IMR-90 (cell line): ENCODE measurements around the gene SERPIND1. TPM values are rescaled to one million over a fixed set of nuclear protein-coding genes. Genes with fewer than 3 reads are reported as not detected.

Source experiments
- ATAC-seq: fragments of 200-7000 bp; cut with Tn5 transposase; 2 replicates; pipeline ENCODE4 v1.9.1; 2020; ENCODE audit warnings: low read depth, mild to moderate bottlenecking, moderate library complexity
- BruUV-seq: library from RNA; stranded (reverse); fragments of 400-500 nt; replicated peaks from 2 replicates; lab custom pipeline; 2021; lab: Mats Ljungman, UMichigan
- CTCF ChIA-PET: fragments of 300-600 bp; formaldehyde crosslinking; extraction: SDS; loops from one replicate; lab custom pipeline; 2021; ENCODE audit warnings: antibody characterized with exemption; lab: Yijun Ruan, JAX
- POLR2A ChIA-PET: fragments of 300-600 bp; sonication (Branson Sonifier 250); formaldehyde crosslinking; loops from one replicate; lab custom pipeline; 2022; ENCODE audit warnings: antibody characterized with exemption; ENCODE audit not compliant: unreplicated experiment; lab: Charles Lee
- DNase-seq: peaks from one replicate; pipeline ENCODE4 v3.0.0; 2013
- H2AFZ ChIP-seq: replicated peaks from 2 replicates; pipeline ENCODE3; 2013; ENCODE audit warnings: low read length, mild to moderate bottlenecking; ENCODE audit not compliant: poor library complexity
- H2AK5ac ChIP-seq: 2 replicates; pipeline ENCODE4 v1.6.1; 2013; ENCODE audit warnings: low read depth, low read length, inconsistent platforms
- H2AK9ac ChIP-seq: replicated peaks from 2 replicates; pipeline ENCODE3; 2013; ENCODE audit warnings: mild to moderate bottlenecking, low read depth, low read length, moderate library complexity; ENCODE audit not compliant: poor library complexity
- H2BK120ac ChIP-seq: 2 replicates; pipeline ENCODE4 v1.6.1; 2013; ENCODE audit warnings: low read depth, low read length, inconsistent platforms
- H2BK15ac ChIP-seq: 3 replicates; pipeline ENCODE4 v1.6.1; 2013; ENCODE audit warnings: low read depth, low read length, inconsistent platforms
- H2BK20ac ChIP-seq: 2 replicates; pipeline ENCODE4 v1.6.1; 2013; ENCODE audit warnings: low read depth, mild to moderate bottlenecking, inconsistent platforms, low read length, moderate library complexity
- H2BK5ac ChIP-seq: 2 replicates; pipeline ENCODE4 v1.6.1; 2013; ENCODE audit warnings: mild to moderate bottlenecking, low read depth, low read length, inconsistent platforms; ENCODE audit not compliant: poor library complexity, severe bottlenecking
- H3K14ac ChIP-seq: replicated peaks from 2 replicates; pipeline ENCODE4 v1.6.1; 2013; ENCODE audit warnings: low read depth, low read length, inconsistent platforms
- H3K18ac ChIP-seq: 2 replicates; pipeline ENCODE4 v1.6.1; 2013; ENCODE audit warnings: low read depth, low read length, control low read depth
- H3K23ac ChIP-seq: 2 replicates; pipeline ENCODE4 v1.6.1; 2013; ENCODE audit warnings: low read depth, low read length, inconsistent platforms
- H3K27ac ChIP-seq: 2 replicates; pipeline ENCODE4 v1.5.1; 2013; ENCODE audit warnings: mild to moderate bottlenecking, control low read depth, low read length; ENCODE audit not compliant: insufficient read depth
- H3K27me3 ChIP-seq: 2 replicates; pipeline ENCODE4 v1.6.1; 2013; ENCODE audit warnings: low read length; ENCODE audit not compliant: control insufficient read depth, insufficient read depth
- H3K36me3 ChIP-seq: 2 replicates; pipeline ENCODE4 v1.6.1; 2013; ENCODE audit warnings: low read length, mixed read lengths; ENCODE audit not compliant: control insufficient read depth, insufficient read depth
- H3K4ac ChIP-seq: 2 replicates; pipeline ENCODE4 v1.6.1; 2013; ENCODE audit warnings: low read depth, low read length, inconsistent platforms
- H3K4me1 ChIP-seq: 2 replicates; pipeline ENCODE4 v1.6.1; 2013; ENCODE audit warnings: low read length, mixed read lengths; ENCODE audit not compliant: control insufficient read depth, insufficient read depth
- H3K4me2 ChIP-seq: 2 replicates; pipeline ENCODE4 v1.6.1; 2013; ENCODE audit warnings: low read depth, mild to moderate bottlenecking, control low read depth, low read length, moderate library complexity
- H3K4me3 ChIP-seq: 2 replicates; pipeline ENCODE4 v1.5.1; 2013; ENCODE audit warnings: low read depth, mild to moderate bottlenecking, control low read depth, low read length, moderate library complexity; ENCODE audit not compliant: insufficient read depth
- H3K56ac ChIP-seq: 2 replicates; pipeline ENCODE4 v1.6.1; 2013; ENCODE audit warnings: low read length, inconsistent platforms; ENCODE audit not compliant: insufficient read depth; ENCODE audit errors: extremely low read depth
- H3K79me1 ChIP-seq, 2 experiments: 2 replicates each; pipeline ENCODE4 v1.6.1; 2013; ENCODE audit warnings: low read length in 2 of 2, inconsistent platforms in 1 of 2, low read depth in 1 of 2
- H3K9ac ChIP-seq: 2 replicates; pipeline ENCODE4 v1.6.1; 2013; ENCODE audit warnings: low read depth, low read length, control low read depth
- H3K9me1 ChIP-seq: 2 replicates; pipeline ENCODE4 v1.6.1; 2013; ENCODE audit warnings: low read length, inconsistent platforms; ENCODE audit not compliant: insufficient read depth
- H3K9me3 ChIP-seq: 2 replicates; pipeline ENCODE4 v1.6.1; 2013; ENCODE audit warnings: low read length; ENCODE audit not compliant: control insufficient read depth, insufficient read depth
- H4K20me1 ChIP-seq: 2 replicates; pipeline ENCODE4 v1.6.1; 2013; ENCODE audit warnings: low read length, inconsistent platforms; ENCODE audit not compliant: insufficient read depth
- H4K5ac ChIP-seq: 2 replicates; pipeline ENCODE4 v1.6.1; 2013; ENCODE audit warnings: mild to moderate bottlenecking, low read depth, low read length, control low read depth
- H4K8ac ChIP-seq, 2 experiments: 2 replicates each; pipeline ENCODE4 v1.6.1; 2013; ENCODE audit warnings: low read depth in 2 of 2, low read length in 2 of 2, control low read depth in 1 of 2, inconsistent platforms in 1 of 2
- H4K91ac ChIP-seq: 2 replicates; pipeline ENCODE4 v1.6.1; 2013; ENCODE audit warnings: low read depth, low read length, inconsistent platforms; ENCODE audit not compliant: insufficient read depth
- BHLHE40 ChIP-seq: fragments of 150-350 bp; IDR thresholded peaks from 2 replicates; pipeline ENCODE4 v1.6.1; 2016; ENCODE audit warnings: mild to moderate bottlenecking, low read depth, low read length
- CEBPB ChIP-seq: IDR thresholded peaks from 2 replicates; pipeline ENCODE4 v1.6.1; 2012; ENCODE audit warnings: low read depth, low read length, improper control_type of control experiment
- CHD1 ChIP-seq: IDR thresholded peaks from 2 replicates; pipeline ENCODE4 v1.6.1; 2012; ENCODE audit warnings: low read depth, low read length, improper control_type of control experiment
- FOS ChIP-seq: fragments of 150-350 bp; IDR thresholded peaks from 2 replicates; pipeline ENCODE4 v1.6.1; 2016; ENCODE audit warnings: low read depth, low read length
- MAFK ChIP-seq: IDR thresholded peaks from 2 replicates; pipeline ENCODE4 v1.6.1; 2012; ENCODE audit warnings: low read depth, low read length, improper control_type of control experiment
- MAZ ChIP-seq: IDR thresholded peaks from 2 replicates; pipeline ENCODE4 v1.6.1; 2012; ENCODE audit warnings: low read depth, mild to moderate bottlenecking, low read length, improper control_type of control experiment, moderate library complexity, borderline replicate concordance
- MXI1 ChIP-seq: IDR thresholded peaks from 2 replicates; pipeline ENCODE4 v1.6.1; 2012; ENCODE audit warnings: low read depth, mild to moderate bottlenecking, low read length, moderate library complexity, borderline replicate concordance
- NFE2L2 ChIP-seq: fragments of 150-350 bp; IDR thresholded peaks from 2 replicates; pipeline ENCODE4 v1.6.1; 2016; ENCODE audit warnings: low read depth, mild to moderate bottlenecking, low read length
- POLR2A ChIP-seq: IDR thresholded peaks from 2 replicates; pipeline ENCODE4 v1.6.1; 2012; ENCODE audit warnings: mild to moderate bottlenecking, low read depth, low read length
- RAD21 ChIP-seq: IDR thresholded peaks from 2 replicates; pipeline ENCODE4 v1.6.1; 2012; ENCODE audit warnings: low read length, improper control_type of control experiment
- RCOR1 ChIP-seq: IDR thresholded peaks from 2 replicates; pipeline ENCODE4 v1.6.1; 2012; ENCODE audit warnings: mild to moderate bottlenecking, low read length, improper control_type of control experiment; ENCODE audit not compliant: insufficient replicate concordance
- RFX5 ChIP-seq: IDR thresholded peaks from 2 replicates; pipeline ENCODE4 v1.8.0; 2012; ENCODE audit warnings: low read depth, mild to moderate bottlenecking, low read length, moderate library complexity
- SMC3 ChIP-seq: fragments of 150-350 bp; IDR thresholded peaks from 2 replicates; pipeline ENCODE4 v1.6.1; 2016; ENCODE audit warnings: low read depth, mild to moderate bottlenecking, antibody characterized with exemption, low read length, moderate library complexity
- WGBS, 2 experiments: methylation state at CpG; one replicate each; pipeline versions ENCODE4 v1.1.5 to v1.1.7; 2013; ENCODE audit warnings: missing lambda C conversion rate in 2 of 2; ENCODE audit not compliant: insufficient read length in 1 of 2; ENCODE audit errors: extremely low coverage in 2 of 2; 5-methylcytosine and 5-hydroxymethylcytosine counted together
- dilution Hi-C: fragments of 300-500 bp; cut with HindIII; formaldehyde crosslinking; loops from one replicate; pipeline ENCODE4 v1.14.3; 2018; ENCODE audit warnings: low sequenced_read_pairs; ENCODE audit not compliant: unreplicated experiment
- in situ Hi-C: fragments of 300-500 bp; cut with MboI; formaldehyde crosslinking; loops from 3 replicates; pipeline ENCODE4 v1.14.3; 2019; ENCODE audit warnings: low sequenced_read_pairs, inconsistent platforms, mixed read lengths
- intact Hi-C: fragments of 100-400 bp; cut with micrococcal nuclease; formaldehyde crosslinking; loops from 2 replicates; pipeline ENCODE4 v1.10.0; 2022
- polyA plus RNA-seq, 3 experiments: library from polyadenylated mRNA; depleted of rRNA; stranded (reverse); fragments of >200 nt; gene quantifications; 2 replicates each; pipeline ENCODE4 v1.2.3, GENCODE V29; 2012; ENCODE audit warnings: low replicate concordance in 1 of 3
- total RNA-seq: library from RNA; depleted of rRNA; stranded (reverse); fragments of >200 nt; gene quantifications from 2 replicates; pipeline ENCODE4 v1.2.3, GENCODE V29; 2012
- TF ChIP-seq, protein P1 (sequence below): fragments of 150-350 bp; IDR thresholded peaks from 2 replicates; pipeline ENCODE4 v1.6.1; 2017; ENCODE audit warnings: mild to moderate bottlenecking, antibody characterized with exemption, low read length, low read depth
- TF ChIP-seq, protein P2 (sequence below): fragments of 150-350 bp; IDR thresholded peaks from 2 replicates; pipeline ENCODE4 v1.6.1; 2016; ENCODE audit warnings: low read depth, mild to moderate bottlenecking, low read length, moderate library complexity, borderline replicate concordance
- TF ChIP-seq, protein P3 (sequence below): conservative IDR thresholded peaks from 2 replicates; pipeline ENCODE4 v1.5.1; 2012; ENCODE audit warnings: mild to moderate bottlenecking, low read depth, low read length, improper control_type of control experiment

Gene SERPIND1
- total and polyA plus RNA-seq, 2 of the 4 experiments (the other 2 are of a cell fraction), result 0.12 TPM; not detected in 1

DNA sequence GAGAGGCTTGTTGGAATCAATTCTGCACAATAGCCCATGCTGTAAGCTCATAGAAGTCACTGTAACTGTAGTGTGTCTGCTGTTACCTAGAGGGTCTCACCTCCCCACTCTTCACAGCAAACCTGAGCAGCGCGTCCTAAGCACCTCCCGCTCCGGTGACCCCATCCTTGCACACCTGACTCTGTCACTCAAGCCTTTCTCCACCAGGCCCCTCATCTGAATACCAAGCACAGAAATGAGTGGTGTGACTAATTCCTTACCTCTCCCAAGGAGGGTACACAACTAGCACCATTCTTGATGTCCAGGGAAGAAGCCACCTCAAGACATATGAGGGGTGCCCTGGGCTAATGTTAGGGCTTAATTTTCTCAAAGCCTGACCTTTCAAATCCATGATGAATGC is 13.3 kb downstream of the SERPIND1 start:
- H4K5ac ChIP-seq, result no peak overlapping the region
- H4K91ac ChIP-seq, result no peak overlapping the region
- BruUV-seq, result no TSS peak
- peaks cover 16% of the 10 kb centered on the region for H3K9me1 ChIP-seq
- no peak overlapping the region for H4K8ac ChIP-seq
- POLR2A ChIA-PET, result no interaction called here
- no peak for DNase-seq
- no peak overlapping the region for H3K14ac ChIP-seq
- H3K18ac ChIP-seq, result no peak overlapping the region
- TF ChIP-seq SMC3 (no peak), CHD1 (no peak), BHLHE40 (no peak), MAFK (no peak), NFE2L2 (no peak), MXI1 (no peak), RCOR1 (no peak), MAZ (no peak), POLR2A (no peak), RFX5 (no peak), RAD21 (no peak), CEBPB (no peak), FOS (no peak)
- TF ChIP-seq, protein P1, sequence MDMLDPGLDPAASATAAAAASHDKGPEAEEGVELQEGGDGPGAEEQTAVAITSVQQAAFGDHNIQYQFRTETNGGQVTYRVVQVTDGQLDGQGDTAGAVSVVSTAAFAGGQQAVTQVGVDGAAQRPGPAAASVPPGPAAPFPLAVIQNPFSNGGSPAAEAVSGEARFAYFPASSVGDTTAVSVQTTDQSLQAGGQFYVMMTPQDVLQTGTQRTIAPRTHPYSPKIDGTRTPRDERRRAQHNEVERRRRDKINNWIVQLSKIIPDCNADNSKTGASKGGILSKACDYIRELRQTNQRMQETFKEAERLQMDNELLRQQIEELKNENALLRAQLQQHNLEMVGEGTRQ, result no peak
- TF ChIP-seq, protein P2, sequence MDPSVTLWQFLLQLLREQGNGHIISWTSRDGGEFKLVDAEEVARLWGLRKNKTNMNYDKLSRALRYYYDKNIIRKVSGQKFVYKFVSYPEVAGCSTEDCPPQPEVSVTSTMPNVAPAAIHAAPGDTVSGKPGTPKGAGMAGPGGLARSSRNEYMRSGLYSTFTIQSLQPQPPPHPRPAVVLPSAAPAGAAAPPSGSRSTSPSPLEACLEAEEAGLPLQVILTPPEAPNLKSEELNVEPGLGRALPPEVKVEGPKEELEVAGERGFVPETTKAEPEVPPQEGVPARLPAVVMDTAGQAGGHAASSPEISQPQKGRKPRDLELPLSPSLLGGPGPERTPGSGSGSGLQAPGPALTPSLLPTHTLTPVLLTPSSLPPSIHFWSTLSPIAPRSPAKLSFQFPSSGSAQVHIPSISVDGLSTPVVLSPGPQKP, result no peak
- TF ChIP-seq, protein P3, sequence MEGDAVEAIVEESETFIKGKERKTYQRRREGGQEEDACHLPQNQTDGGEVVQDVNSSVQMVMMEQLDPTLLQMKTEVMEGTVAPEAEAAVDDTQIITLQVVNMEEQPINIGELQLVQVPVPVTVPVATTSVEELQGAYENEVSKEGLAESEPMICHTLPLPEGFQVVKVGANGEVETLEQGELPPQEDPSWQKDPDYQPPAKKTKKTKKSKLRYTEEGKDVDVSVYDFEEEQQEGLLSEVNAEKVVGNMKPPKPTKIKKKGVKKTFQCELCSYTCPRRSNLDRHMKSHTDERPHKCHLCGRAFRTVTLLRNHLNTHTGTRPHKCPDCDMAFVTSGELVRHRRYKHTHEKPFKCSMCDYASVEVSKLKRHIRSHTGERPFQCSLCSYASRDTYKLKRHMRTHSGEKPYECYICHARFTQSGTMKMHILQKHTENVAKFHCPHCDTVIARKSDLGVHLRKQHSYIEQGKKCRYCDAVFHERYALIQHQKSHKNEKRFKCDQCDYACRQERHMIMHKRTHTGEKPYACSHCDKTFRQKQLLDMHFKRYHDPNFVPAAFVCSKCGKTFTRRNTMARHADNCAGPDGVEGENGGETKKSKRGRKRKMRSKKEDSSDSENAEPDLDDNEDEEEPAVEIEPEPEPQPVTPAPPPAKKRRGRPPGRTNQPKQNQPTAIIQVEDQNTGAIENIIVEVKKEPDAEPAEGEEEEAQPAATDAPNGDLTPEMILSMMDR, result no peak
- no peak overlapping the region for H3K23ac ChIP-seq
- in situ Hi-C loops (loop anchor here (10.0 kb wide), 1 partner anchor 62 kb away; no protein-coding TSS in a partner anchor), dilution Hi-C loops (no loop called here), intact Hi-C loops (no loop called here)
- no peak for ATAC-seq
- peaks cover 0 to 18% of the 10 kb centered on the region in 2 experiments; a peak in 2 of 4 replicates for H3K79me1 ChIP-seq
- H2AK9ac ChIP-seq, result no peak overlapping the region
- peaks cover 2% of the 10 kb centered on the region; the same call in 1 of the 2 replicates for H3K4me1 ChIP-seq
- H3K4me3 ChIP-seq, result no peak overlapping the region
- H3K4ac ChIP-seq, result no peak overlapping the region
- H2BK120ac ChIP-seq, result no peak overlapping the region
- no peak overlapping the region for H2BK15ac ChIP-seq
- H4K20me1 ChIP-seq, result 0 out of 2 replicates have a peak, but pooled peaks cover 3% of the 10 kb centered on the region
- CTCF ChIA-PET, result no interaction called here
- no peak overlapping the region for H3K9ac ChIP-seq
- H3K4me2 ChIP-seq, result no peak overlapping the region
- no peak overlapping the region for H3K56ac ChIP-seq
- no peak overlapping the region for H2BK20ac ChIP-seq
- H2AK5ac ChIP-seq, result no peak overlapping the region
- no peak overlapping the region for H3K27ac ChIP-seq
- H2BK5ac ChIP-seq, result no peak overlapping the region
- no CpG with 5 or more reads among the region's 4 CpGs for WGBS, 2 experiments
- peaks cover 32% of the 10 kb centered on the region for H3K36me3 ChIP-seq
- H2AFZ ChIP-seq, result no peak overlapping the region
- H3K27me3 ChIP-seq, result no peaks in the 10 kb centered on the region
- no peaks in the 10 kb centered on the region for H3K9me3 ChIP-seq
